GDM1 (cell line): ENCODE measurements around the gene PPP6R3.
"Not testable (repeated sequence)": the region's sequence is repeated elsewhere in the genome, so short reads cannot be mapped to it uniquely, and the experiment has no call there.

Experiments
- DNase-seq: peaks from one replicate; lab custom pipeline; 2025; lab: John Stamatoyannopoulos, UW

The PPP6R3 gene

GRCh38 chr11:68601147-68601546, 140.6 kb downstream of the PPP6R3 start:
- DNase-seq: no peak

- no peak for DNase-seq
Measured at GRCh38 chr11:68609761-68610160, 149.2 kb downstream of the PPP6R3 start.

- no peak for DNase-seq
Measured at GRCh38 chr11:68610452-68611116, 150.0 kb downstream of the PPP6R3 start.

DNA sequence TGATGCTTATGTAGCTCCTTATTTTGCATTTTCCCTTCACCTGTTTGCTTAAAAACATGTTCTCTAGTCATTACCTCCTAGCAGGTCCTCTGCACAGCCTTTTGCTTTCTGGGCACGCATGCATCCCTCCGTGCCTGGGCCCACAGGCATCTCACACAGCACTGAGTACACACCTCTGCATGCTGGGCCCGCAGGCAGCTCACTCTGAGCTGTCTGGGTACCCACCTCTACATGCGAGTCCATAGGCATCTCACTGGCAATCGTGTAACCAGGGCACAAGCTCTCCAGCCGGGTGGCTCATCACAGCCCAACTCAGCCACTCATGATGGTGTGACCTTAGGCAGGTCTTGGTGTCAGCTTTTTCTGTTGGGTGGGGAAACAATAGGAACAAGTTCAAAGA, 155.1 kb downstream of the PPP6R3 start:
- no peak for DNase-seq

GRCh38 chr11:68617925-68618809, 157.6 kb downstream of the PPP6R3 start:
- DNase-seq: no peak

GRCh38 chr11:68621826-68622225, 161.3 kb downstream of the PPP6R3 start:
- DNase-seq: no peak

DNA sequence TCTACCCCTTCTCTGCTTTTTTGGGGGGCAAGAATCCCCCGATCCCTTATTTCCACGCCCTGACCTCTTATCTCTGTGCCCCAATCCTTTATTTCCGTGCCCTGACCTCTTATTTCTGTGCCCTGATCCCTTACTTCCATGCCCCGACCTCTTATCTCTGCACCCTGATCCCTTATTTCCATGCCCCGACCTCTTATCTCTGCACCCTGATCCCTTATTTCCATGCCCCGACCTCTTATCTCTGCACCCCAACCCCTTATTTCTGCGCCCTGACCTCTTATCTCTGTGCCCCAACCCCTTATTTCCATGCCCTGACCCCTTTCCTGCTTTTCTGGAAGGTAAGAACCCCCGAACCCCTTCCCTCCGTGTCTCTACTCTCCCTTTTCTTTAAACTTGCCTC, 163.2 kb downstream of the PPP6R3 start:
- not testable (repeated sequence) for DNase-seq

- DNase-seq: not testable (repeated sequence)
Measured at GRCh38 chr11:68625069-68625468, 164.5 kb downstream of the PPP6R3 start.

DNA sequence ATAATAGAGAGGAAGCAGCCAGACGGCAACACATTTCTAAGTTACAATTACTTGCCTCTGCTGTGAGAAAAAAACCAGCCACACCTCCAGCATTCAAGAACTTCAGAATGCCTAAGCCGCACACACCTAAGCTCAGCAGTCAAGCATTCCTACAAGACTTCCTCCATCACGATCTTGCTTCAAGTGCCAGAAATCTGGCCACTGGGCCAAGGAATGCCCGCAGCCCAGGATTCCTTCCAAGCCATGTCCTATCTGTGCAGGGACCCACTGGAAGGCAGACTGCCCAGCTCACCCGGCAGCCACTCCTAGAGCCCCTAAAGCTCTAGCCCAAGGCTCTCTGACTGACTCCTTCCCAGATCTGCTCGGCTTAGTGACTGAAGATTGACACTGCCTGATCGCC, 165.7 kb downstream of the PPP6R3 start:
- DNase-seq: not testable (repeated sequence)

- DNase-seq: not testable (repeated sequence)
Measured at GRCh38 chr11:68628837-68629236, 168.3 kb downstream of the PPP6R3 start.

GRCh38 chr11:68632375-68632774, 171.8 kb downstream of the PPP6R3 start:
- DNase-seq: not testable (repeated sequence)

DNA sequence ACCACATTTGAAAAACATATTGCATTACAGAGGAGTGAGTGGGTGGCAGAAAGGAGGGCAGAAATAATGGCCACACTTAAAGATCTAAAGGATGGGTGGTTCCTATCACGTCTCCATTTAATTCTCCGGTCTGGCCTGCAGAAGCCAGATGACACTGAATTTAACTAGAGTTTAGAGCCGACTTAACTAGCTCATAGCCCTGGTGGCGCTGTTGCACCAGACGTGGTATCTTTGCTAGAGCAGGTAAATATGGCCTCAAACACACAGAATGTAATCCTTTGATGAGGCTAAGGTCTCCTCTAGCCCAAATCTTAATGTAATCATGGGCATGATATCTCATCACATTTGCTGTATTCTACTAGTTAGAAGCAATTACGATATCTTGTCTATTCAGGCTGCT, 172.2 kb downstream of the PPP6R3 start:
- DNase-seq: peak; percentile 18

DNA sequence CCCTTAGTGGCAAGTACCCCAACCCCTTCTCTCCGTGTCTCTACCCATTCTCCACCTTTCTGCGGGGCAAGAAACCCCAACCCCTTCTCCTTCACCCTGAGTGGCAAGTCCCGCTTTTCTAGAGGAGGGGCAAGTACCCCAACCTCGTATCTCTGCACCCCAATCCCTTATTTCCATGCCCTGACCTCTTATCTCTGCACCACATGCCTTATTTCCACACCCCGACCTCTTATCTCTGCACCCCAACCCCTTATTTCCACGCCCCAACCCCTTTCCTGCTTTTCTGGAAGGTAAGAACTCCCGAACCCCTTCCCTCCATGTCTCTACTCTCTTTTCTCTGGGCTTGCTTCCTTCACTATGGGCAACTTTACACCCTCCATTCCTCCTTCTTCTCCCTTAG, 174.1 kb downstream of the PPP6R3 start:
- not testable (repeated sequence) for DNase-seq

DNA sequence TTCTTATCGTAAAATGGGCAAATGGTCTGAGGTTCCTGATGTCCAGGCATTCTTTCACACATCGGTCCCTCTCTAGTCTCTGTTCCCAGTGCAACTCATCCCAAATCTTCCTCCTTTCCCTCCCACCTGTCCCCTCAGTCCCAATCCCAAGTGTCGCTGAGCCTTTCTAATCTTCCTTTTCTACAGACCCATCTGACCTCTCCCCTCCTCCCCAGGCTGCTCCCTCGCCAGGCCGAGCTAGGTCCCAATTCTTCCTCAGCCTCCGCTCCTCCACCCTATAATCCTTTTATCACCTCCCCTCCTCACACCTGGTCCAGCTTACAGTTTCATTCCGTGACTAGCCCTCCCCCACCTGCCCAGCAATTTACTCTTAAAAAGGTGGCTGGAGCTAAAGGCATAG, 174.6 kb downstream of the PPP6R3 start:
- DNase-seq: not testable (repeated sequence)

- DNase-seq: not testable (repeated sequence)
Measured at GRCh38 chr11:68635883-68636282, 175.3 kb downstream of the PPP6R3 start.

- DNase-seq: not testable (repeated sequence)
Measured at GRCh38 chr11:68639322-68639721, 178.8 kb downstream of the PPP6R3 start.

- DNase-seq: no peak
Measured at GRCh38 chr11:68641880-68642279, 181.3 kb downstream of the PPP6R3 start.

GRCh38 chr11:68643585-68643984, 183.0 kb downstream of the PPP6R3 start:
- no peak for DNase-seq

DNA sequence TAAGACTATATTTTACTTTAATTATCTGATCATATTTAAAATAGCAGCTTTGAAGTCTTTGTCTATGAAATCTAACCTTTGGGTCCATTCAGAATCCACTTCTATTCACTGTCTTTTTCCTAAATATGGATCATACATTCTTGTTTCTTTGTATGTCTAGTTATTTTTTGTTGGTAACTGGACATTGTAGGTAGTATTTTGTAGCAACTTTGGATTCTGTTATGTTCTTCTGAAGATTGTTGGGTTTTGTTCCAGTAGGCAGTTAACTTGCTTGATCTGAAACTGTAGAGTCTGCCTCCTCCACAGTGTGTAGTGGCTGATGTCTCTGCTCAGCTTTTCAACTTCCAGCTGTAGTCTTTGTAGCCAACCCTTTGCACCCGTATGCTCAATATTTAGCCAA, 186.3 kb downstream of the PPP6R3 start:
- no peak for DNase-seq

DNA sequence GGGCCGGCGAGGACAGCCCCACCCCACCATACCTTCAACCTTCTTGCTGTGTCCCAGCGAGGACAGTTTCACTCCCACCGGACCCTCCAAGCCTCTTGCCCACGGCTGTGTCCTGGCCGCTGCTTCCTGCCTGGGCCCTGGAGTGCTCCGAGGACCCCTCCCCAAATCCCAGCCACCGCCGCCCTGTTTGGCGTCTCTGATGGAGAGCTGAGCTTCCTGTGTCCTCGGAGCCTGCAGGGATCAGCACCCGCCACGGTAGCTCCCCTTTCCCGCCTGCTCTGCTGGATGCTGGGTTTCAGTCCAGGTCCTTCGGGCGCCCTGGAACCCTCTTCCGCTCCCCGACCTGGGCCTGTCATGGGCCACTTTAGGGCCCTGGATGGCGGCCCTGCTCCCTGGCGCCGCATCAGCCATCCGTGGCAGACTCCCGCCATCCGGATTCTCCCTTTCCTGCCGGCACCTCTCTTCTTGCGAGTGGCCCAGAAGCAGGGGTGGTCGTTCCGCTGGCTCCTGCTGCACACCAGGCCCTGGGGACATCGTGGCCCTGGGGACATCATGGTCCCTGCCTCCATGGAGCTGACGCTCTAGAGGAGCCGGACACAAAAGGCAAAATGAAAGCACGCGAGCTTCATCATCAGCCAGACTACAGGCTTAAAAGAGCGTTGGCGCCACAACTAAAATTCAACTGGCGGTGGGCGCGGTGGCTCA, 189.5 kb downstream of the PPP6R3 start:
- no peak for DNase-seq

- no peak for DNase-seq
Measured at GRCh38 chr11:68650801-68651200, 190.2 kb downstream of the PPP6R3 start.

DNA sequence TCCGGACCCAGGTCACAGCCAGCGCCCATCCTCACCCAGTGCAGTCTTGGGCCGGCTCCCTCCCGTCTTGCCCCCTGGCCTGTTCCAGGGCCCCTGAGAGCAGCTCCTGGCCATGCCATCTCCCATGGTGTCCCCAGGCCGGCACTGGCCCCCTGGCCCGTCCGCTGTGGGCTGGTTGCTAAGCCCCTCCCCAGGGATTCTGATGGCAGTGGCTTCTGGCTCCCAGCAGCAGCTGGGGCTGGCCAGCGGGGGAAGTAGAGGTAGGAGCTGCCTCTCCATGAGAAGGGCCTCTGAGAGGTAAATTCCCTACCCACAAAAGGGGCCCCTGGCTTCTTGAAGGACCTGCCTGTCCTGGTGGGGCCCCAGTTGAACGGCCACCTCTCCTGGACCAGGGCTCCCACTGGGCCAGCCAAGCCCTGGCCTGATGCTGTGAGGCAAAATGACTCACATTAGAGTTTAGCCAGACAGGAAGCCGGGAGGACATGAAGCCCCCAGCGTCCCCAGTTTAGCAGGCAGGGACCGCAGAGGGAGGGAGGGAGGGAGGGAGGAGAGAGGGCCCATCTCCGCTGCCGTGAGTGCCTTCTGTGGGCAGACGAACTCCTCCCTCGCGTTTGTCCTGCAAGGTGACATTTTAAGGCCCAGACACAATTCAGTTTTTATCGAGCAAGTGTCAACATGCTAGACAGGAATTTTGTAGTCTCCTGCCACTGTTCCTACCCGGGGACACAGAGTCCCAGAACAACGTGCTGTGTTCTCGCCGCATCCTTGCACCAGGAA, 190.8 kb downstream of the PPP6R3 start:
- no peak for DNase-seq
